B cell (primary cell): ENCODE data around the gene DUSP9. TPM values are rescaled to one million over a fixed set of nuclear protein-coding genes. Genes with fewer than 3 reads are reported as not detected.

Experiments
- ATAC-seq: fragments of 200-7000 bp; cut with Tn5 transposase; one replicate; pipeline ENCODE4 v1.10.0; 2021; ENCODE audit warnings: low read depth, mild to moderate bottlenecking, moderate number of reproducible peaks, moderate library complexity
- CTCF ChIA-PET: fragments of 350-600 bp; sonication (Branson Sonifier 250); formaldehyde crosslinking; loops from one replicate; lab custom pipeline; 2021; ENCODE audit warnings: antibody characterized with exemption, inconsistent platforms; lab: Charles Lee
- POLR2A ChIA-PET: fragments of 350-600 bp; sonication (Branson Sonifier 250); formaldehyde crosslinking; loops from one replicate; lab custom pipeline; 2021; ENCODE audit warnings: antibody characterized with exemption; lab: Charles Lee
- DNase-seq: peaks from one replicate; pipeline ENCODE4 v3.0.0; 2013
- H2AFZ ChIP-seq: 2 replicates; pipeline ENCODE4 v1.6.1; 2012; ENCODE audit warnings: mild to moderate bottlenecking, low read depth, low read length; ENCODE audit not compliant: insufficient read depth, poor library complexity, severe bottlenecking
- H3K27ac ChIP-seq, 2 donors: 1 replicate in 1 of 2; 2 replicates in 1 of 2; pipeline ENCODE4 v1.5.1; 2012 to 2013; ENCODE audit warnings: low read length in 2 of 2, mild to moderate bottlenecking in 2 of 2, moderate library complexity in 1 of 2
- H3K27me3 ChIP-seq, 4 experiments: fragments of 200-600 bp in 1 of 4; sonication (generic) in 1 of 4; replicated peaks in 1 of 4; 1 replicate in 2 of 4; 2 replicates in 2 of 4; pipeline versions ENCODE4 v1.6.1 to v1.7.0; 2013 to 2016; ENCODE audit warnings: low read length in 3 of 4, mild to moderate bottlenecking in 2 of 4, mixed read lengths in 1 of 4, moderate library complexity in 1 of 4; ENCODE audit not compliant: insufficient read depth in 4 of 4, control insufficient read depth in 3 of 4; ENCODE audit errors: control extremely low read depth in 1 of 4
- H3K36me3 ChIP-seq, 2 experiments: replicated peaks in 1 of 2; 1 replicate in 1 of 2; 2 replicates in 1 of 2; pipeline versions ENCODE4 v1.6.1 to v1.7.1; 2013; ENCODE audit warnings: low read length in 1 of 2; ENCODE audit not compliant: insufficient read depth in 2 of 2, control insufficient read depth in 1 of 2; ENCODE audit errors: control extremely low read depth in 1 of 2, extremely low read depth in 1 of 2
- H3K4me1 ChIP-seq, 2 donors: fragments of 200-600 bp in 1 of 2; sonication (generic) in 1 of 2; 1 replicate in 1 of 2; 2 replicates in 1 of 2; pipeline versions ENCODE4 v1.5.1 to v1.6.1; 2013 to 2017; ENCODE audit warnings: low read length in 2 of 2; ENCODE audit not compliant: control insufficient read depth in 2 of 2, insufficient read depth in 2 of 2
- H3K4me2 ChIP-seq: replicated peaks from 2 replicates; pipeline ENCODE3; 2012; ENCODE audit warnings: mild to moderate bottlenecking, low read depth, low read length; ENCODE audit not compliant: poor library complexity, severe bottlenecking
- H3K4me3 ChIP-seq, 5 experiments: fragments of 200-600 bp in 1 of 5; sonication (generic) in 1 of 5; 1 replicate in 3 of 5; 2 replicates in 2 of 5; pipeline versions ENCODE4 v1.5.1 to v1.7.0; 2011 to 2016; ENCODE audit warnings: low read length in 4 of 5, mild to moderate bottlenecking in 4 of 5, low read depth in 2 of 5, control low read depth in 1 of 5, moderate library complexity in 1 of 5; ENCODE audit not compliant: insufficient read depth in 1 of 5; ENCODE audit errors: control extremely low read depth in 1 of 5, extremely low read depth in 1 of 5
- H3K79me2 ChIP-seq: fragments of 200-600 bp; sonication (generic); one replicate; pipeline ENCODE4 v1.6.0; 2016; ENCODE audit warnings: low read length; ENCODE audit not compliant: control insufficient read depth, insufficient read depth
- H3K9ac ChIP-seq: fragments of 200-600 bp; sonication (generic); 2 replicates; pipeline ENCODE4 v1.6.1; 2017; ENCODE audit warnings: mild to moderate bottlenecking, low read length, moderate library complexity
- H3K9me3 ChIP-seq, 3 donors: one replicate each; pipeline versions ENCODE4 v1.6.1 to v1.7.1; 2013; ENCODE audit warnings: low read length in 2 of 3; ENCODE audit not compliant: control insufficient read depth in 2 of 3, insufficient read depth in 1 of 3; ENCODE audit errors: control extremely low read depth in 1 of 3
- H4K20me1 ChIP-seq: 2 replicates; pipeline ENCODE4 v1.6.0; 2012; ENCODE audit warnings: mild to moderate bottlenecking, low read length; ENCODE audit not compliant: insufficient read depth, control insufficient read depth, poor library complexity, severe bottlenecking
- H3K27ac Mint-ChIP-seq: one replicate; pipeline ENCODE4 v1.8.0; 2021; ENCODE audit warnings: mixed read lengths
- H3K27me3 Mint-ChIP-seq: one replicate; pipeline ENCODE4 v1.8.0; 2021; ENCODE audit warnings: mixed read lengths
- H3K4me1 Mint-ChIP-seq: one replicate; pipeline ENCODE4 v1.8.0; 2021; ENCODE audit warnings: mixed read lengths
- H3K4me3 Mint-ChIP-seq: one replicate; pipeline ENCODE4 v1.8.0; 2021; ENCODE audit warnings: mixed read lengths
- H3K9me3 Mint-ChIP-seq: one replicate; pipeline ENCODE4 v1.8.0; 2022; ENCODE audit warnings: mixed read lengths; ENCODE audit not compliant: insufficient read depth
- EZH2 ChIP-seq: IDR thresholded peaks from 2 replicates; pipeline ENCODE4 v1.6.1; 2012; ENCODE audit warnings: borderline replicate concordance, low read depth, mild to moderate bottlenecking, moderate library complexity, low read length; ENCODE audit not compliant: insufficient read depth, poor library complexity, severe bottlenecking
- WGBS: methylation state at CpG from one replicate; pipeline ENCODE4 v1.1.5; 2013; ENCODE audit warnings: missing lambda C conversion rate; ENCODE audit not compliant: insufficient coverage; 5-methylcytosine and 5-hydroxymethylcytosine counted together
- intact Hi-C: fragments of 100-400 bp; cut with micrococcal nuclease; formaldehyde crosslinking; loops from one replicate; pipeline ENCODE4 v1.10.0; 2022
- polyA plus RNA-seq: library from polyadenylated mRNA; depleted of rRNA; stranded (reverse); fragments of >200 nt; gene quantifications from 2 replicates; pipeline ENCODE4 v1.2.3, GENCODE V29; 2012
- total RNA-seq, 2 donors: library from RNA; stranded (reverse); fragments of 120-200 nt in 1 of 2; gene quantifications; 1 replicate in 1 of 2; 2 replicates in 1 of 2; pipeline versions ENCODE4 v1.2.3 to v1.2.4, GENCODE V29; 2013 to 2022
- TF ChIP-seq, protein P1 (sequence below): fragments of 200-600 bp; IDR thresholded peaks from one replicate; pipeline ENCODE4 v1.8.0; 2022; ENCODE audit warnings: antibody characterized with exemption, mild to moderate bottlenecking

Gene DUSP9
- total and polyA plus RNA-seq, 2 donors (not counting 1 experiment from before 2014, with no cell fraction given): not detected

GRCh38 chrX:153673428-153674218 lies 26.6 kb downstream of the DUSP9 start, which contains the start of gene PNCK:
Gene PNCK (minus strand): TSS chrX:153673813. CDS start chrX:153673076, 737 bp downstream.
- H4K20me1 ChIP-seq: no peaks in the 10 kb centered on the region
- ChIA-PET POLR2A (no interaction called here), CTCF (no interaction called here)
- no peak within 1 kb of the TSS for H3K4me3 ChIP-seq
- TF ChIP-seq, protein P1, sequence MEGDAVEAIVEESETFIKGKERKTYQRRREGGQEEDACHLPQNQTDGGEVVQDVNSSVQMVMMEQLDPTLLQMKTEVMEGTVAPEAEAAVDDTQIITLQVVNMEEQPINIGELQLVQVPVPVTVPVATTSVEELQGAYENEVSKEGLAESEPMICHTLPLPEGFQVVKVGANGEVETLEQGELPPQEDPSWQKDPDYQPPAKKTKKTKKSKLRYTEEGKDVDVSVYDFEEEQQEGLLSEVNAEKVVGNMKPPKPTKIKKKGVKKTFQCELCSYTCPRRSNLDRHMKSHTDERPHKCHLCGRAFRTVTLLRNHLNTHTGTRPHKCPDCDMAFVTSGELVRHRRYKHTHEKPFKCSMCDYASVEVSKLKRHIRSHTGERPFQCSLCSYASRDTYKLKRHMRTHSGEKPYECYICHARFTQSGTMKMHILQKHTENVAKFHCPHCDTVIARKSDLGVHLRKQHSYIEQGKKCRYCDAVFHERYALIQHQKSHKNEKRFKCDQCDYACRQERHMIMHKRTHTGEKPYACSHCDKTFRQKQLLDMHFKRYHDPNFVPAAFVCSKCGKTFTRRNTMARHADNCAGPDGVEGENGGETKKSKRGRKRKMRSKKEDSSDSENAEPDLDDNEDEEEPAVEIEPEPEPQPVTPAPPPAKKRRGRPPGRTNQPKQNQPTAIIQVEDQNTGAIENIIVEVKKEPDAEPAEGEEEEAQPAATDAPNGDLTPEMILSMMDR: no peak
- TF ChIP-seq EZH2: no peak
- peak within 1 kb of the TSS; percentile 40 for H3K4me2 ChIP-seq
- H2AFZ ChIP-seq: no peak within 1 kb of the TSS
- intact Hi-C loops: no loop called here
- no peak within 1 kb of the TSS for H3K9ac ChIP-seq
- H3K4me1 ChIP-seq: no peaks in the 10 kb centered on the region
- H3K36me3 ChIP-seq: no peaks in the 10 kb centered on the region
- no peak for DNase-seq
- Mint-ChIP-seq H3K27me3 (peaks cover 19% of the 10 kb centered on the region), H3K4me1 (peaks cover 5% of the 10 kb centered on the region), H3K4me3 (peak within 1 kb of the TSS; percentile 40), H3K27ac (no peak within 1 kb of the TSS), H3K9me3 (no peaks in the 10 kb centered on the region)
- WGBS: 10% methylated on average over 86 of the region's 98 CpGs
- no peaks in the 10 kb centered on the region for H3K9me3 ChIP-seq
- H3K27me3 ChIP-seq: peaks cover 0 to 20% (median 0%) of the 10 kb centered on the region in 4 experiments
- no peak for ATAC-seq
- H3K27ac ChIP-seq: no peak within 1 kb of the TSS
- H3K79me2 ChIP-seq: no peaks in the 10 kb centered on the region

- Mint-ChIP-seq H3K27me3 (peaks cover 19% of the 10 kb centered on the region), H3K4me3 (peak overlapping the region; percentile 40), H3K4me1 (peaks cover 5% of the 10 kb centered on the region), H3K27ac (no peak overlapping the region), H3K9me3 (no peaks in the 10 kb centered on the region)
- Histone ChIP-seq H4K20me1 (no peaks in the 10 kb centered on the region), H3K79me2 (no peaks in the 10 kb centered on the region), H3K36me3 (no peaks in the 10 kb centered on the region), H3K27ac (no peak overlapping the region), H3K27me3 (peaks cover 0 to 20% (median 0%) of the 10 kb centered on the region in 4 experiments), H2AFZ (no peak overlapping the region), H3K4me1 (no peaks in the 10 kb centered on the region), H3K4me2 (no peak overlapping the region), H3K9me3 (no peaks in the 10 kb centered on the region), H3K9ac (no peak overlapping the region), H3K4me3 (no peak overlapping the region)
- WGBS: 73% methylated on average over 21 of the region's 27 CpGs
- intact Hi-C loops: no loop called here
- ChIA-PET CTCF (no interaction called here), POLR2A (no interaction called here)
- TF ChIP-seq, protein P1: no peak
- TF ChIP-seq EZH2: no peak
- ATAC-seq: no peak
- DNase-seq: no peak
Observed at GRCh38 chrX:153674219-153674851, 27.3 kb downstream of the DUSP9 start.
